ENCODE data around the gene RPS18. TPM values are rescaled to one million over a fixed set of nuclear protein-coding genes. Genes with fewer than 3 reads are reported as not detected.

Gene RPS18
- total and polyA plus RNA-seq, 2 of the 13 experiments (the other 11 are each of a cell fraction or from before 2014, with no cell fraction given) = 3,896 to 5,806 TPM

GRCh38 chr6:33313105-33313708 is 41.3 kb downstream of the RPS18 start (continued):
- no peak for TF ChIP-seq ZNF646 (CRISPR knock-in tag; IDR thresholded peaks at IDR 0.05)
- TF ChIP-seq ZUFSP (CRISPR knock-in tag; IDR thresholded peaks at IDR 0.05; ENCODE audit: borderline replicate concordance) = no peak
- TF ChIP-seq AHR (CRISPR knock-in tag; IDR thresholded peaks at IDR 0.05) = no peak
- no peak for TF ChIP-seq TEAD3 (CRISPR knock-in tag; optimal IDR thresholded peaks at IDR 0.05; ENCODE audit: borderline replicate concordance)
- no peak for TF ChIP-seq ZFP36L2 (CRISPR knock-in tag; IDR thresholded peaks at IDR 0.05)
- TF ChIP-seq ZNF784 (CRISPR knock-in tag; IDR thresholded peaks at IDR 0.05; ENCODE audit: borderline replicate concordance) = peak; percentile 79; the same call in 1 of the 2 replicates
- TF ChIP-seq NONO (IDR thresholded peaks at IDR 0.05) = no peak
- TF ChIP-seq NONO (CRISPR knock-in tag; conservative IDR thresholded peaks at IDR 0.05) = no peak
- 0 out of 2 replicates have a peak, but pooled peaks have one; percentile 20 for TF ChIP-seq ZNF281 (CRISPR knock-in tag; IDR thresholded peaks at IDR 0.05; ENCODE audit: borderline replicate concordance)
- no peak for TF ChIP-seq GRHL1 (CRISPR knock-in tag; conservative IDR thresholded peaks at IDR 0.05)
- TF ChIP-seq CERS6 (CRISPR knock-in tag; IDR thresholded peaks at IDR 0.05) = no peak
- TF ChIP-seq ZSCAN12 (CRISPR knock-in tag; IDR thresholded peaks at IDR 0.05) = no peak
- TF ChIP-seq ZEB1 (IDR thresholded peaks at IDR 0.05; ENCODE audit: insufficient replicate concordance, low read depth) = no peak
- TF ChIP-seq PLRG1 (conservative IDR thresholded peaks at IDR 0.05) = no peak

Measured in HepG2 (cell line).